IPS-18a (cell line): ENCODE data around the gene INTS3.
A peak's percentile ranks its signal among the peaks of the same experiment; 100 is the strongest.
"Not testable (repeated sequence)": the region's sequence is repeated elsewhere in the genome, so short reads cannot be mapped to it uniquely, and the experiment has no call there.

Source experiments
- H3K27ac ChIP-seq: one replicate; pipeline ENCODE4 v1.5.1; 2013; ENCODE audit warnings: low read length
- H3K27me3 ChIP-seq: one replicate; pipeline ENCODE4 v1.6.1; 2013; ENCODE audit warnings: mild to moderate bottlenecking, low read length; ENCODE audit not compliant: control insufficient read depth, insufficient read depth
- H3K36me3 ChIP-seq: one replicate; pipeline ENCODE4 v1.6.1; 2013; ENCODE audit warnings: low read depth, low read length; ENCODE audit not compliant: control insufficient read depth
- H3K4me1 ChIP-seq: one replicate; pipeline ENCODE4 v1.6.1; 2013; ENCODE audit warnings: low read depth, low read length; ENCODE audit not compliant: control insufficient read depth
- H3K4me3 ChIP-seq: one replicate; pipeline ENCODE4 v1.5.1; 2013; ENCODE audit warnings: low read length
- H3K9ac ChIP-seq: one replicate; pipeline ENCODE4 v1.6.1; 2013; ENCODE audit warnings: mild to moderate bottlenecking, low read length, moderate library complexity
- H3K9me3 ChIP-seq: one replicate; pipeline ENCODE4 v1.6.1; 2013; ENCODE audit warnings: low read depth, low read length; ENCODE audit not compliant: control insufficient read depth

Gene INTS3

GRCh38 chr1:153776845-153777370 is 49.1 kb downstream of the INTS3 start:
- Histone ChIP-seq H3K4me1 (peaks cover 7% of the 10 kb centered on the region), H3K9ac (no peak overlapping the region), H3K4me3 (no peak overlapping the region), H3K27me3 (no peaks in the 10 kb centered on the region), H3K27ac (no peak overlapping the region), H3K36me3 (peaks cover 17% of the 10 kb centered on the region), H3K9me3 (no peaks in the 10 kb centered on the region)

- Histone ChIP-seq H3K36me3 (peaks cover 12% of the 10 kb centered on the region), H3K4me1 (peaks cover 7% of the 10 kb centered on the region), H3K9ac (no peak overlapping the region), H3K9me3 (no peaks in the 10 kb centered on the region), H3K4me3 (no peak overlapping the region), H3K27ac (no peak overlapping the region), H3K27me3 (no peaks in the 10 kb centered on the region)
These were observed 49.8 kb downstream of the INTS3 start for GRCh38 chr1:153777648-153778047.

DNA sequence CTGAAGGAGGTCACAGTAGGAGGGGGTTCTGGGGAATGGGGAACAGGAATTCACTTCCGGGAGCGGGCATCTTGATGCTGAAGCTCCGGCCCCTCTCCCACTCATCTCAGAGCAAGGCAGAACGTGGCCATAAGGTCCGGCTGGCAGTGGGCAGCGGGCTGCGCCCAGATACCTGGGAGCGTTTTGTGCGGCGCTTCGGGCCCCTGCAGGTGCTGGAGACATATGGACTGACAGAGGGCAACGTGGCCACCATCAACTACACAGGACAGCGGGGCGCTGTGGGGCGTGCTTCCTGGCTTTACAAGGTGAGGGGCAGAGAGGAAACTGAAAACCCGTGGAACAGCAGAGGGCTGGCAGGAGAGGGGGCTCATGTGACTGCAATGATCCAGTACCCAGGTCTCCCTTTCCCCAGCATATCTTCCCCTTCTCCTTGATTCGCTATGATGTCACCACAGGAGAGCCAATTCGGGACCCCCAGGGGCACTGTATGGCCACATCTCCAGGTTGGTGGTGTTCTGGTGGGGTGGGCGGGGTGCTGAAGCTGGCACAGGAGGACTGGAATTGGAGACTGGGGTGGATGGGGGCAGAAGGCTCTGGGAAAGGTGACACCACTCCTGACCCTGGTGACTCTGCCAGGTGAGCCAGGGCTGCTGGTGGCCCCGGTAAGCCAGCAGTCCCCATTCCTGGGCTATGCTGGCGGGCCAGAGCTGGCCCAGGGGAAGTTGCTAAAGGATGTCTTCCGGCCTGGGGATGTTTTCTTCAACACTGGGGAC is 50.4 kb downstream of the INTS3 start:
- peaks cover 6% of the 10 kb centered on the region for H3K36me3 ChIP-seq
- no peak overlapping the region for H3K9ac ChIP-seq
- H3K9me3 ChIP-seq = no peaks in the 10 kb centered on the region
- peaks cover 11% of the 10 kb centered on the region for H3K4me1 ChIP-seq
- no peak overlapping the region for H3K4me3 ChIP-seq
- no peaks in the 10 kb centered on the region for H3K27me3 ChIP-seq
- no peak overlapping the region for H3K27ac ChIP-seq

GRCh38 chr1:153778824-153779519 is 51.1 kb downstream of the INTS3 start:
- Histone ChIP-seq H3K9ac (no peak overlapping the region), H3K27ac (no peak overlapping the region), H3K36me3 (peaks cover 3% of the 10 kb centered on the region), H3K4me1 (peaks cover 11% of the 10 kb centered on the region), H3K27me3 (no peaks in the 10 kb centered on the region), H3K4me3 (no peak overlapping the region), H3K9me3 (no peaks in the 10 kb centered on the region)

DNA sequence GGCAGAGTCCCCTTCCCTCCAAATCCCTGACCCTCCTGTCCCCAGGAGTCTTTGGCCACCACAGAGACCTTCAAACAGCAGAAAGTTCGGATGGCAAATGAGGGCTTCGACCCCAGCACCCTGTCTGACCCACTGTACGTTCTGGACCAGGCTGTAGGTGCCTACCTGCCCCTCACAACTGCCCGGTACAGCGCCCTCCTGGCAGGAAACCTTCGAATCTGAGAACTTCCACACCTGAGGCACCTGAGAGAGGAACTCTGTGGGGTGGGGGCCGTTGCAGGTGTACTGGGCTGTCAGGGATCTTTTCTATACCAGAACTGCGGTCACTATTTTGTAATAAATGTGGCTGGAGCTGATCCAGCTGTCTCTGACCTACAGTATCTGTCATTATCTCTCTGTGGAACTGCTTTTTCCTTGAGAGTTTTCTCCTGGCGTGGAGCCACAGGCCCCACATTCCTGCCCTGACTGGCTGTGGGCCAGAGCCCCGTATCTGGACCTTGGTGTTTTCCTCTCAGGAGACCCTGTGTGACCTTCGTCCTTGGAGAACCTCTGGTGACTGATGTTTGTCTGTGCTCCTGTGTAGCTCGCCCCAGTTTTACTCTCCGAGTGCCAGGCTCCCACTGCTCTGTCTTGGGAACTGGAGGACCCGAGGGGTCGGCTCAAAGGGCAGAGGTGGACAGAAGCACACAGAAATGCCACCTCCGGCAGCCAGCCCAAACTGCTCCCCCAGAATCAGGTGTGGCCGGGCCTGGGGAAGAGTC is 52.1 kb downstream of the INTS3 start:
- Histone ChIP-seq H3K9ac (no peak overlapping the region), H3K4me3 (no peak overlapping the region), H3K27me3 (no peaks in the 10 kb centered on the region), H3K36me3 (peaks cover 3% of the 10 kb centered on the region), H3K9me3 (no peaks in the 10 kb centered on the region), H3K4me1 (peaks cover 8% of the 10 kb centered on the region), H3K27ac (no peak overlapping the region)

GRCh38 chr1:153780551-153780950 is 52.7 kb downstream of the INTS3 start:
- no peak overlapping the region for H3K9ac ChIP-seq
- peaks cover 8% of the 10 kb centered on the region for H3K4me1 ChIP-seq

DNA sequence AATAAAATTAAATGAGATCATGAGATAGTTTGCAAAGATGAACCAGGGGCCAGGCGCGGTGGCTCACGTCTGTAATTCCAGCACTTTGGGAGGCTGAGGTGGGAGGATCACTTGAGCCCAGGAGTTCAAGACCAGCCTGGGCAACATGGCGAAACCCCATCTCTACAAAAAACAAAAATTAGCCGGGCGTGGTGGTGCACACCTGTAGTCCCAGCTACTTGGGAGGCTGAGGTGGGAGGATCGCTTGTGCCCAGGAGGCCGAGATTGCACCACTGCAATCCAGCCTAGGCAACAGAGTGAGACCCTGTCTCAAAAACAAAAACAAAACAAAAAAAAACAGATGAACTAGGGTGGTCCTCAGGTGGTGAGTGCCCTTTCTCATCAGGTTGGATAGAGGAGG is 54.8 kb downstream of the INTS3 start:
- not testable (repeated sequence) for H3K4me1 ChIP-seq, H3K9ac ChIP-seq, H3K27me3 ChIP-seq, H3K36me3 ChIP-seq, H3K27ac ChIP-seq, H3K9me3 ChIP-seq
- peak overlapping the region; percentile 76 for H3K4me3 ChIP-seq

More at GRCh38 chr1:153780551-153780950, 52.7 kb downstream of the INTS3 start:
- H3K27ac ChIP-seq = no peak overlapping the region
- peaks cover 3% of the 10 kb centered on the region for H3K36me3 ChIP-seq
- no peaks in the 10 kb centered on the region for H3K27me3 ChIP-seq
- H3K4me3 ChIP-seq = no peak overlapping the region
- H3K9me3 ChIP-seq = no peaks in the 10 kb centered on the region

DNA sequence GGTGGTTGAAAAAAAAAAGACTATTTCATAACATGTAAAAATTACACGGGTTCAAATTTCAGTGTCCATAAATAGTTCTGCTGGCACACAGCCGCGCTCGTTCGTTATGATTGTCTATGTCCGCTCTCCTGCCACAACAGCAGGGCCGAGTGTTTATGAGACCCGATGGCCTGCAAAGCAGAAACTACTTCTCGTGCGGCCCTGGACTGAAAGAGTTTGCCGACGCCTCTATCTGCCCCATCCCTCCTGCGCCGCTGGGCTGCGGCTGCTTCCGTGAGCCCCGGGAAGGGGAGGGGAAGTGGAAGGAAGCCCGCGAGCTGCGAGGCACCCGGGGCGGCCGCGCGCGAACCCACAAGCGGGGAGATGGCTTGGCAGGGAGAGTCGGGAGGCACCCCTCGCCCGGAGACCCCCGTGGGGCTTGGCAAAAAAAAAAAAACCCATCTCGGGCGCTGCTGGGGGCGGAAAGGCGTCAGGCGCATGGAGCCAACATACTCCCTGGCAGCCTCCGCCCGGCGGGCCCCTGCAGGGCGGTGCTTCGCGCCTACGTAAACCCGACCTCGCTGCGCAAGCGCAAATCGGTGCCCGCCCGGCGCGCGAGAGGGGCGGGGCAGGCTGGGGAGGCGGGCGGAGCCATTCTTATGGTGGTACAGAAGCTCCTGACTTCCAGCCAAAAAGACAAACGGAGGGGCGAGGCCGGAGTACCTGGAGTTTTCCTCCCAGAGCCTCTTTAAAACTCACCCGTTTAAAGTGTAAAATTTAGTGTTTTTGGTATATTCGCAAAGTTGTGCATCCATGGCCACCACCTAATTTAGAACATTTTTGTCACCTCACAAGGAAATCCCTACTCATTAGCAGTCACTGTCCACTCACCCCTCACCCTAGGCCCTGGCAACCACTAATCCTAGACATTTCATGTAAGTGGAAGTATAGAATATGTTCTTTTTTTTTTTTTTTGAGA is 55.7 kb downstream of the INTS3 start:
- H3K9me3 ChIP-seq = no peaks in the 10 kb centered on the region
- peak overlapping the region; percentile 77 for H3K9ac ChIP-seq
- H3K36me3 ChIP-seq = peaks cover 3% of the 10 kb centered on the region
- H3K27ac ChIP-seq = peak overlapping the region; percentile 30
- H3K4me3 ChIP-seq = peak overlapping the region; percentile 76
- peaks cover 4% of the 10 kb centered on the region for H3K4me1 ChIP-seq
- no peaks in the 10 kb centered on the region for H3K27me3 ChIP-seq

- Histone ChIP-seq H3K27ac (no peak overlapping the region), H3K9ac (no peak overlapping the region), H3K27me3 (no peaks in the 10 kb centered on the region), H3K36me3 (no peaks in the 10 kb centered on the region), H3K4me1 (peaks cover 4% of the 10 kb centered on the region), H3K9me3 (no peaks in the 10 kb centered on the region), H3K4me3 (no peak overlapping the region)
These were observed 58.4 kb downstream of the INTS3 start for GRCh38 chr1:153786038-153786790.

DNA sequence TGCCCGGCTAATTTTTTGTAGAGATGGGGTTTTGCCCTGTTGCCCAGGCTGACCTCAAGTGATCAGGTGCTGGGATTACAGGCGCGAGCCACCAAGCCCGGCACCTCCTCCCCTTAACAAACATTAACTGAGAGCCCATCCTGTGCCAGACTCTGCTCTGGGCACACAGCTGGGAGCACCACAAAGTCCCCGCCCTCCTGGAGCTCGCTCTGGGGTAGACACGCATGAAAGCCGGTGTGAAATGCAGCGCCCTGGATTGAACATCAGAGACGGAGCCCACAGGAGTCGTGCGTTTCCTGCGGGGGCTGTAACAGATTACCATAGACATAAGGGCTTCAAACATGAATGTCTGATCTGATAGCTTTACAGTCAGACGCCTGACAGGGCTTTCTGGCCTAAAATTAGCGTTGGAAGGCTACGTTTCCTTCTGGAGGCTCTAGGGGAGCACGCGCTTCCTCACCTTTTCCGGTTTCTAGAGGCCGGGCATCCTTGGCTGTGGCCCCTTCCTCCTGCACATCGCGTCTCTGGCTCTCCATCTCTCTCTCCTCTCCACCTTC is 61.7 kb downstream of the INTS3 start:
- Histone ChIP-seq H3K9ac (no peak overlapping the region), H3K36me3 (no peaks in the 10 kb centered on the region), H3K27me3 (no peaks in the 10 kb centered on the region), H3K9me3 (no peaks in the 10 kb centered on the region), H3K4me1 (peaks cover 17% of the 10 kb centered on the region), H3K27ac (no peak overlapping the region), H3K4me3 (no peak overlapping the region)
